Measurements from ENCODE around the gene DOCK2. TPM values are rescaled to one million over a fixed set of nuclear protein-coding genes. Genes with fewer than 3 reads are reported as not detected.

DOCK2 gene
- polyA plus RNA-seq, 2 of the 4 experiments (the other 2 are of a cell fraction), result 2.1 to 4.6 TPM

GRCh38 chr5:169856571-169856970 lies 219.5 kb downstream of the DOCK2 start (continued):
- TF ChIP-seq NFE2L2 (conservative IDR thresholded peaks at IDR 0.05; ENCODE audit: low read length), result peak; percentile 93
- TF ChIP-seq EHF (CRISPR knock-in tag; IDR thresholded peaks at IDR 0.05), result no peak
- TF ChIP-seq ZC3H11A (IDR thresholded peaks at IDR 0.05), result no peak
- no peak for TF ChIP-seq PBX3 (IDR thresholded peaks at IDR 0.05)
- TF ChIP-seq TP53 (CRISPR knock-in tag; IDR thresholded peaks at IDR 0.05), result no peak
- TF ChIP-seq PHF8 (IDR thresholded peaks at IDR 0.05; ENCODE audit: borderline replicate concordance, low read depth), result no peak

GRCh38 chr5:169860585-169860984 lies 223.5 kb downstream of the DOCK2 start:
- Histone ChIP-seq H3K4me1 (peaks cover 13% of the 10 kb centered on the region), H3K27ac (no peak overlapping the region), H3K4me3 (no peak overlapping the region), H3K9me3 (no peaks in the 10 kb centered on the region), H3K4me2 (no peak overlapping the region)
- CTCF ChIA-PET, result interaction anchor here (1.6 kb wide), 1 partner anchor 11 kb away, joined by 3 read pairs; no protein-coding TSS in a partner anchor
- POLR2A ChIA-PET, result no interaction called here
- TF ChIP-seq JUNB (IDR thresholded peaks at IDR 0.05) (no peak), ELK1 (IDR thresholded peaks at IDR 0.05; ENCODE audit: low read depth, low read length) (no peak), RAD21 (conservative IDR thresholded peaks at IDR 0.05 in 1 of 2, IDR thresholded peaks at IDR 0.05 in 1 of 2) (no peak), RCOR1 (IDR thresholded peaks at IDR 0.05; ENCODE audit: low read depth, low read length) (no peak), CTCF (IDR thresholded peaks at IDR 0.05) (no peak), FOSL2 (IDR thresholded peaks at IDR 0.05) (no peak), FOSL2 (CRISPR knock-in tag; IDR thresholded peaks at IDR 0.05) (no peak), ZSCAN20 (CRISPR knock-in tag; IDR thresholded peaks at IDR 0.05) (no peak), HDAC2 (IDR thresholded peaks at IDR 0.05) (no peak), TP53 (CRISPR knock-in tag; IDR thresholded peaks at IDR 0.05) (no peak), E2F6 (IDR thresholded peaks at IDR 0.05; ENCODE audit: borderline replicate concordance, low read depth) (no peak), ATOH8 (CRISPR knock-in tag; IDR thresholded peaks at IDR 0.05; ENCODE audit: low read depth) (no peak), CBX8 (IDR thresholded peaks at IDR 0.05) (no peak), POLR2AphosphoS2 (conservative IDR thresholded peaks at IDR 0.05; ENCODE audit: low read length) (no peak), EHMT2 (IDR thresholded peaks at IDR 0.05; ENCODE audit: low read depth) (no peak), NFE2L2 (conservative IDR thresholded peaks at IDR 0.05; ENCODE audit: low read length) (no peak), EHF (CRISPR knock-in tag; IDR thresholded peaks at IDR 0.05) (no peak), NPAS2 (CRISPR knock-in tag; IDR thresholded peaks at IDR 0.05; ENCODE audit: borderline replicate concordance) (no peak)
- DNase-seq (ENCODE audit: low read depth in 1 of 2, low spot score in 1 of 2) (no peak), FAIRE-seq (no peak), ATAC-seq (no peak)
- WGBS (ENCODE audit: missing lambda C conversion rate), result 72% methylated on average over 3 of the region's 3 CpGs

All from A549 (cell line).